ENCODE results near the gene GRAMD4.

- TF ChIP-seq, protein P1, sequence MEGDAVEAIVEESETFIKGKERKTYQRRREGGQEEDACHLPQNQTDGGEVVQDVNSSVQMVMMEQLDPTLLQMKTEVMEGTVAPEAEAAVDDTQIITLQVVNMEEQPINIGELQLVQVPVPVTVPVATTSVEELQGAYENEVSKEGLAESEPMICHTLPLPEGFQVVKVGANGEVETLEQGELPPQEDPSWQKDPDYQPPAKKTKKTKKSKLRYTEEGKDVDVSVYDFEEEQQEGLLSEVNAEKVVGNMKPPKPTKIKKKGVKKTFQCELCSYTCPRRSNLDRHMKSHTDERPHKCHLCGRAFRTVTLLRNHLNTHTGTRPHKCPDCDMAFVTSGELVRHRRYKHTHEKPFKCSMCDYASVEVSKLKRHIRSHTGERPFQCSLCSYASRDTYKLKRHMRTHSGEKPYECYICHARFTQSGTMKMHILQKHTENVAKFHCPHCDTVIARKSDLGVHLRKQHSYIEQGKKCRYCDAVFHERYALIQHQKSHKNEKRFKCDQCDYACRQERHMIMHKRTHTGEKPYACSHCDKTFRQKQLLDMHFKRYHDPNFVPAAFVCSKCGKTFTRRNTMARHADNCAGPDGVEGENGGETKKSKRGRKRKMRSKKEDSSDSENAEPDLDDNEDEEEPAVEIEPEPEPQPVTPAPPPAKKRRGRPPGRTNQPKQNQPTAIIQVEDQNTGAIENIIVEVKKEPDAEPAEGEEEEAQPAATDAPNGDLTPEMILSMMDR (conservative IDR thresholded peaks at IDR 0.05), result no peak
- no peak for TF ChIP-seq EZH2 (IDR thresholded peaks at IDR 0.05; ENCODE audit: low read depth)
These were observed 47.0 kb upstream of the GRAMD4 start for GRCh38 chr22:46572911-46573780.
